Measurements from ENCODE around the gene ELMO2.

Gene ELMO2

GRCh38 chr20:46365487-46366220 lies 40.8 kb downstream of the ELMO2 start:
- in situ Hi-C loops (cut with MboI; ENCODE audit: low pct_unique_long_range_greater_than_20kb, low sequenced_read_pairs, unreplicated experiment) = no loop called here
- no peak for DNase-seq (ENCODE audit: low spot score)
- TF ChIP-seq, protein P1, sequence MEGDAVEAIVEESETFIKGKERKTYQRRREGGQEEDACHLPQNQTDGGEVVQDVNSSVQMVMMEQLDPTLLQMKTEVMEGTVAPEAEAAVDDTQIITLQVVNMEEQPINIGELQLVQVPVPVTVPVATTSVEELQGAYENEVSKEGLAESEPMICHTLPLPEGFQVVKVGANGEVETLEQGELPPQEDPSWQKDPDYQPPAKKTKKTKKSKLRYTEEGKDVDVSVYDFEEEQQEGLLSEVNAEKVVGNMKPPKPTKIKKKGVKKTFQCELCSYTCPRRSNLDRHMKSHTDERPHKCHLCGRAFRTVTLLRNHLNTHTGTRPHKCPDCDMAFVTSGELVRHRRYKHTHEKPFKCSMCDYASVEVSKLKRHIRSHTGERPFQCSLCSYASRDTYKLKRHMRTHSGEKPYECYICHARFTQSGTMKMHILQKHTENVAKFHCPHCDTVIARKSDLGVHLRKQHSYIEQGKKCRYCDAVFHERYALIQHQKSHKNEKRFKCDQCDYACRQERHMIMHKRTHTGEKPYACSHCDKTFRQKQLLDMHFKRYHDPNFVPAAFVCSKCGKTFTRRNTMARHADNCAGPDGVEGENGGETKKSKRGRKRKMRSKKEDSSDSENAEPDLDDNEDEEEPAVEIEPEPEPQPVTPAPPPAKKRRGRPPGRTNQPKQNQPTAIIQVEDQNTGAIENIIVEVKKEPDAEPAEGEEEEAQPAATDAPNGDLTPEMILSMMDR (IDR thresholded peaks at IDR 0.05; ENCODE audit: extremely low read depth, insufficient read depth, missing control alignments) = no peak

DNA sequence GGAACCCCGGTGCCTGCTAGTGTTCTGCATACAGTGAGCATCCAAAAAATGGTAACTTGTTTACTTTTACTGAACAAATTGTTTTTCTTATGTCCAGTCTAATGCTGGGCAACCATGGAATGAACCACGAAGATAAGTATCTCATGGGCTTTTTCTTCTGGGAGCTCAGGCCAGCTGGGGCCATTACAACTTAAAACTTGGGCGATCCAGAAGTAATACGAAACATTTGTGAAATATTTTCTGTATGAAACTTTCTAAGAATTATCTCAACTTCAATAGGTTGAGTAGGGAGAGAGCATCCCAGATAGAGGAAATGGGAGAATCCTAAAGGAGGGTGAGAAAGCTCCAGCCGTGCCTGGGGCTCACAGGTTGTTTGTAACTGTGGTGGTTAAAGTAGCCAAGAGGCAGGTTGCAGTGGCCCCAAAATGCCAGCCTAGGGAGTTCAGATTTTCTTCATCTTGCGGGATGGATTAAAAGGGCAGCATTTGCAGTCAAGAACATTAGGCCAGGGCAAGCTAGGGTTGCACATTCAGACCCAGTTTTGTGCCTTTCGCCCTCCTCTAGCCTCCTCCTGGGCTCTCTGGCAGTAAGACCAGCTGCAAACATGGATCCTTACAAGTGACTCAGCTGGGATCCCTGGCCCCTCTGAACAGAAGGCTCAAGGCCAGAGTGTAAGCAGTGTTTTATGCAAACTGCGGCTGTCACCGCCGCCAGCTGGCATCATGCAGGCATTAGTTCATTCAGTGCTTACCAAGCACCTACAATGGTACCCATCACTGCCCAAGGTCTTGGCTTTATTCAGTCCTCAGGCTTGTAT lies 41.5 kb downstream of the ELMO2 start:
- in situ Hi-C loops (cut with MboI; ENCODE audit: low pct_unique_long_range_greater_than_20kb, low sequenced_read_pairs, unreplicated experiment) = no loop called here
- DNase-seq (ENCODE audit: low spot score) = peak; percentile 5
- TF ChIP-seq, protein P1 (IDR thresholded peaks at IDR 0.05; ENCODE audit: extremely low read depth, insufficient read depth, missing control alignments) = no peak

GRCh38 chr20:46363874-46364669 lies 42.3 kb downstream of the ELMO2 start:
- peak; percentile 94 for DNase-seq (ENCODE audit: low spot score)
- TF ChIP-seq, protein P1 (IDR thresholded peaks at IDR 0.05; ENCODE audit: extremely low read depth, insufficient read depth, missing control alignments) = no peak
- in situ Hi-C loops (cut with MboI; ENCODE audit: low pct_unique_long_range_greater_than_20kb, low sequenced_read_pairs, unreplicated experiment) = no loop called here

- in situ Hi-C loops (cut with MboI; ENCODE audit: low pct_unique_long_range_greater_than_20kb, low sequenced_read_pairs, unreplicated experiment) = no loop called here
- DNase-seq (ENCODE audit: low spot score) = peak; percentile 34
- TF ChIP-seq, protein P1 (IDR thresholded peaks at IDR 0.05; ENCODE audit: extremely low read depth, insufficient read depth, missing control alignments) = no peak
Measured at GRCh38 chr20:46362921-46363867, 43.2 kb downstream of the ELMO2 start.

DNA sequence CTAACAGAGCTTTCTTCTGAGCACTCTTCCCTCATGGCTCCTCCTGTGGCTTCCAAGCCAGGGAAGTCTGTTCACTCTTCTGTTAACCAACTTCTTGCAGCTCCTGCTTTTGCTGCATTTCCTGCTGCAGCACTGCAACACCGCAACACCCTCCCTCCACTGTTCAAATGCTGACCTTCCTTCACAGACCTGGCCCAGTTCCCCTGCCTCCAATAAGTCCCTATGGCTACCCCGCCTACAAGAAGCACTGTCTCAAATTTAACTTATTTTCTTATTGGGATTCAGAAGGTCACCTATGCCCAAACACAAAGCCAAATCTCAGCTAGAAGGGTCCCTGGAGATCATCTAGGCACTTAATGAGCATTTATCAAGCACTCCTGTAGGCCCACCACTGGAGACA lies 44.6 kb downstream of the ELMO2 start:
- no peak for DNase-seq (ENCODE audit: low spot score)
- in situ Hi-C loops (cut with MboI; ENCODE audit: low pct_unique_long_range_greater_than_20kb, low sequenced_read_pairs, unreplicated experiment) = no loop called here
- TF ChIP-seq, protein P1 (IDR thresholded peaks at IDR 0.05; ENCODE audit: extremely low read depth, insufficient read depth, missing control alignments) = no peak
